Panc1 (cell line): Measurements from ENCODE around the gene CNKSR3. TPM values are rescaled to one million over a fixed set of nuclear protein-coding genes. Genes with fewer than 3 reads are reported as not detected.

ENCODE experiments used
- ATAC-seq: fragments of 200-7000 bp; cut with Tn5 transposase; 2 replicates; pipeline ENCODE4 v1.9.1; 2020; ENCODE audit warnings: mild to moderate bottlenecking, moderate library complexity
- BruUV-seq: library from RNA; stranded (reverse); fragments of 400-500 nt; replicated peaks from 2 replicates; lab custom pipeline; 2021; lab: Mats Ljungman, UMichigan
- CTCF ChIA-PET: fragments of 300-600 bp; sonication (Branson Sonifier 250); formaldehyde crosslinking; loops from one replicate; lab custom pipeline; 2022; ENCODE audit warnings: antibody characterized with exemption; lab: Charles Lee
- POLR2A ChIA-PET: fragments of 300-600 bp; sonication (Branson Sonifier 250); formaldehyde crosslinking; loops from one replicate; lab custom pipeline; 2022; ENCODE audit warnings: antibody characterized with exemption; lab: Charles Lee
- DNase-seq: peaks from one replicate; pipeline ENCODE4 v3.0.0-alpha.2; 2010; ENCODE audit warnings: low read depth, low spot score
- H3K27ac ChIP-seq: 2 replicates; pipeline ENCODE4 v1.5.1; 2011; ENCODE audit warnings: mild to moderate bottlenecking, low read length, inconsistent platforms
- H3K27me3 ChIP-seq: fragments of 200-500 bp; sonication (Bioruptor generic); 2 replicates; pipeline ENCODE4 v1.6.0; 2014; ENCODE audit warnings: low read length, inconsistent platforms; ENCODE audit not compliant: control insufficient read depth, insufficient read depth
- H3K36me3 ChIP-seq: fragments of 200-500 bp; sonication (Bioruptor generic); 2 replicates; pipeline ENCODE4 v1.5.1; 2014; ENCODE audit warnings: inconsistent platforms, mild to moderate bottlenecking, low read length, moderate library complexity; ENCODE audit not compliant: control insufficient read depth, insufficient read depth
- H3K4me1 ChIP-seq: 2 replicates; pipeline ENCODE4 v1.5.1; 2011; ENCODE audit warnings: inconsistent platforms, mild to moderate bottlenecking, low read length, moderate library complexity; ENCODE audit not compliant: control insufficient read depth, insufficient read depth
- H3K4me3 ChIP-seq, 2 experiments: 2 replicates each; pipeline ENCODE4 v1.5.1; 2011 to 2012; ENCODE audit warnings: low read depth in 2 of 2, low read length in 2 of 2, mild to moderate bottlenecking in 2 of 2, inconsistent platforms in 1 of 2, moderate library complexity in 1 of 2
- H3K9me3 ChIP-seq: fragments of 200-500 bp; sonication (Bioruptor generic); 2 replicates; pipeline ENCODE4 v1.5.1; 2014; ENCODE audit warnings: low read depth, mild to moderate bottlenecking, inconsistent platforms, low read length, moderate library complexity; ENCODE audit not compliant: control insufficient read depth, insufficient read depth
- POLR2AphosphoS5 ChIP-seq: IDR thresholded peaks from 2 replicates; pipeline ENCODE4 v1.6.1; 2012; ENCODE audit warnings: mild to moderate bottlenecking, low read depth, low read length, moderate library complexity
- REST ChIP-seq, 2 experiments: IDR thresholded peaks; 2 replicates each; pipeline ENCODE4 v1.6.1; 2011 to 2012; ENCODE audit warnings: low read depth in 2 of 2, control low read depth in 1 of 2, low read length in 1 of 2, mild to moderate bottlenecking in 1 of 2, moderate library complexity in 1 of 2; ENCODE audit not compliant: insufficient read depth in 1 of 2
- SIN3A ChIP-seq: IDR thresholded peaks from 2 replicates; pipeline ENCODE4 v1.6.1; 2012; ENCODE audit warnings: low read depth, mild to moderate bottlenecking, low read length, moderate library complexity, borderline replicate concordance; ENCODE audit not compliant: insufficient read depth
- TCF7L2 ChIP-seq: IDR thresholded peaks from 2 replicates; pipeline ENCODE4 v1.6.1; 2011; ENCODE audit warnings: mild to moderate bottlenecking, low read depth, low read length, inconsistent platforms
- in situ Hi-C: cut with HindIII; loops from 2 replicates; pipeline ENCODE4 v1.10.0; 2016; ENCODE audit warnings: low sequenced_read_pairs, low pct_unique_long_range_greater_than_20kb
- intact Hi-C: fragments of 100-400 bp; cut with micrococcal nuclease; formaldehyde crosslinking; loops from one replicate; pipeline ENCODE4 v1.10.0; 2022; ENCODE audit not compliant: unreplicated experiment
- total RNA-seq: library from RNA; stranded (reverse); gene quantifications from one replicate; pipeline ENCODE4 v1.2.1, GENCODE V29; 2021; ENCODE audit not compliant: unreplicated experiment
- TF ChIP-seq, protein P1 (sequence below): fragments of 450-650 bp; IDR thresholded peaks from 2 replicates; pipeline ENCODE4 v1.5.1; 2017; ENCODE audit warnings: mild to moderate bottlenecking

The CNKSR3 gene
- total RNA-seq, 1 experiment from 2014 or later = 18.2 TPM

DNA sequence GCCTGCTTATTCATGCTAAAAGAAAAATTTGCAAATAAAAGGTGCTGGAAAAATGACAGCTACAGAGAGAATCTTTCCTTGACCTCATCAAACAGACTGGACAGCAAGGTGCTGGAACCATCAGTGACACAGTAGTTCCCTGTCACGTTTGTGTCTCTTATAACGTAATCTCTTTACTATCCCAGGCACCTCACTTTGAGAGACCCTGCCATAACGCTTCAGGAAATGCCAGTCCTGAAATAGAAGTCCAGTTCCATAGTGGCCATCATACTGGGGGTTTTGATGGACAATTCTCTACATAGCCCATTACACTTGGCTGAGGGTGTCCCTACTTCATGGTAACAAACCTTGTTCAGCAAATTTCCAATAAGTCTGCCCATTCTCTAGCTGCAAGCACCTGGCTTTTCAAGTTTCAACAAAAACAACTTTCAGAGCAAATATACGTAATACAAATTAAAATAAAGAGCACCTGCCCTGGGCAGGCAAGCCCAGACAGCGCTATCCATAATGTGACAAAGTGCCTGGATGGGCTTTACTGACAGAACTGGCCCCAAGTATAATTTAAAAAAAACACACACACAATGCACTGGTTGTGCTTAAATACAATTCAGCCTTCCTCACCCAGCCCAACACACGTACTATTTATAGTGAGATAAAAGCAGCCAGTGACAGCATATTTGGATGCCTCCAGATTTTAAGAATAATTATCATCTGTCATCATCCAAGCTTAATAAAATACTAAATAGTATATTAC, 38.7 kb downstream of the CNKSR3 start:
- TF ChIP-seq REST (IDR thresholded peaks at IDR 0.05; ENCODE audit: insufficient read depth in 1 of 2, low read depth in 2 of 2, low read length in 1 of 2) = no peak
- TF ChIP-seq POLR2AphosphoS5 = no peak
- no peak for TF ChIP-seq SIN3A
- TF ChIP-seq, protein P1, sequence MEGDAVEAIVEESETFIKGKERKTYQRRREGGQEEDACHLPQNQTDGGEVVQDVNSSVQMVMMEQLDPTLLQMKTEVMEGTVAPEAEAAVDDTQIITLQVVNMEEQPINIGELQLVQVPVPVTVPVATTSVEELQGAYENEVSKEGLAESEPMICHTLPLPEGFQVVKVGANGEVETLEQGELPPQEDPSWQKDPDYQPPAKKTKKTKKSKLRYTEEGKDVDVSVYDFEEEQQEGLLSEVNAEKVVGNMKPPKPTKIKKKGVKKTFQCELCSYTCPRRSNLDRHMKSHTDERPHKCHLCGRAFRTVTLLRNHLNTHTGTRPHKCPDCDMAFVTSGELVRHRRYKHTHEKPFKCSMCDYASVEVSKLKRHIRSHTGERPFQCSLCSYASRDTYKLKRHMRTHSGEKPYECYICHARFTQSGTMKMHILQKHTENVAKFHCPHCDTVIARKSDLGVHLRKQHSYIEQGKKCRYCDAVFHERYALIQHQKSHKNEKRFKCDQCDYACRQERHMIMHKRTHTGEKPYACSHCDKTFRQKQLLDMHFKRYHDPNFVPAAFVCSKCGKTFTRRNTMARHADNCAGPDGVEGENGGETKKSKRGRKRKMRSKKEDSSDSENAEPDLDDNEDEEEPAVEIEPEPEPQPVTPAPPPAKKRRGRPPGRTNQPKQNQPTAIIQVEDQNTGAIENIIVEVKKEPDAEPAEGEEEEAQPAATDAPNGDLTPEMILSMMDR = no peak
- no peak for TF ChIP-seq TCF7L2
- ATAC-seq (no peak), DNase-seq (no peak)
- H3K27ac ChIP-seq = no peak overlapping the region
- no peaks in the 10 kb centered on the region for H3K27me3 ChIP-seq
- H3K4me1 ChIP-seq = no peaks in the 10 kb centered on the region
- no peak overlapping the region for H3K4me3 ChIP-seq
- intact Hi-C loops = no loop called here
- ChIA-PET POLR2A (interaction anchor here (0.7 kb wide), 1 partner anchor 58 kb away, joined by 10 read pairs; no protein-coding TSS in a partner anchor), CTCF (no interaction called here)
- in situ Hi-C loops = no loop called here
- no peaks in the 10 kb centered on the region for H3K9me3 ChIP-seq
- BruUV-seq = no TSS peak
- no peaks in the 10 kb centered on the region for H3K36me3 ChIP-seq

DNA sequence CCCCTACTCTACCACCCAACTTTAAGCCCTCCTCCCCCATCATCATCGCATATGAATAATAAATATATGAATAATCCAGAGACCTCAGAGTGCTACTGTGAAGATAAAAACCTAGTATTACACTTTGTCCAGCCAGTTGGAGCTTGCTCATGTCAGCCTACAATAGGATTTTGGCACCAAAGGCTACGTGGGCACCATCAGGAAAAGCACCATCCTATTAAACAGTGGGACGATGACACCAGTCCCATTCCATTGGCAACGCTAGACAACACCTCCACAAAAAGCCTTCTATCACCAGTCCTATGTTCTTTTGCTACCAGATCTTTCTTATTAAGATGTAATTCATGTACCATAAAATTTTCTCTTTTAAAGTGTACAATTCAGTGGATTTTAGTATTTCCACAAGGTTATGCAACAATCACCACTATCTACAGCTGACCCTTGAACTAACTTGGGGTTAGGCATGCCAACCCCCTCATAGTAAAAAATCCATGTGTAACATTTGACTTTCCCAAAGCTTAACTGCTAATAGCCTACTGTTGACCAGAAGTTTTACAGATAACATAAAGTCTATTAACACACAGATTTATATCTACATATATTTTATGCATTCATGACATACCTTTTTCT, 41.1 kb downstream of the CNKSR3 start:
- intact Hi-C loops = no loop called here
- TF ChIP-seq, protein P1 = no peak
- TF ChIP-seq SIN3A (no peak), TCF7L2 (no peak), REST (IDR thresholded peaks at IDR 0.05; ENCODE audit: insufficient read depth in 1 of 2, low read depth in 2 of 2, low read length in 1 of 2) (no peak), POLR2AphosphoS5 (no peak)
- in situ Hi-C loops = no loop called here
- DNase-seq (no peak), ATAC-seq (no peak)
- ChIA-PET POLR2A (no interaction called here), CTCF (no interaction called here)
- no peaks in the 10 kb centered on the region for H3K4me1 ChIP-seq
- H3K4me3 ChIP-seq = no peak overlapping the region
- no peaks in the 10 kb centered on the region for H3K36me3 ChIP-seq
- H3K9me3 ChIP-seq = no peaks in the 10 kb centered on the region
- BruUV-seq = no TSS peak
- no peak overlapping the region for H3K27ac ChIP-seq
- no peaks in the 10 kb centered on the region for H3K27me3 ChIP-seq
